Measurements from ENCODE around the gene SIGMAR1.

DNA sequence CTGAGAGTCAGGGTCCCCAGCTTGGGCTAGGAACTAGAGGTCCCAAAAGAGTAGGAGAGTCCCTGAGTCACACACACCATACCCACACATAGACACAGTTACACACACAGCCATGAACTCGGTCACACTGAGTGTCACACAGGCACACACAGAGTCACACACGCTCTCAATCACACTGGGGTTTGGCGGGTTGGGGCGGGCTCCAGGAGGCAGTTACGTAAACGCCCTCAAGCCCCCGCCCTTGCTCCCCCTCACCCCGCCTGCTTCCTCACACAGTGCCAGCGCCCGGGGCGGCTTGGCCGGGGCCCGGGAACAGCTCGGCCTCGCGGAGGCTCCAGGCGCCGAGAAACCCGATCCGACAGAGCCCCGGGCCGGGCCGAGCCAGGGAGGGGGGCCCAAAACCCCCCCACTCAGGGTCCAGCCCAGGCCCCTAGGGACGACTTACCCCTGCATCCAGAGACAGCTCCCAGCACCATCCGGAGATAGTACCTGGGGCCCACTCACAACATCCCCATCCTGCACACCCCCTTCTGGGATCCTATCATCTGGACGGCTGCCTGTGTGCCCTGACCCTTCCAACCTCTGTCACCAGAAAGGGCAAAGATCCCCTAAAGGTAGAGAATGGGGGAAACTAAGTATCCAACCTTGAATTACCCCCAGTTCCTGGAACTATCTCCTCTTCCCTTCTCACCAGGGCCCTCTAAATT lies 44.5 kb downstream of the SIGMAR1 start:
- no peak for TF ChIP-seq EZH2 (IDR thresholded peaks at IDR 0.05; ENCODE audit: borderline replicate concordance)
- TF ChIP-seq, protein P1, sequence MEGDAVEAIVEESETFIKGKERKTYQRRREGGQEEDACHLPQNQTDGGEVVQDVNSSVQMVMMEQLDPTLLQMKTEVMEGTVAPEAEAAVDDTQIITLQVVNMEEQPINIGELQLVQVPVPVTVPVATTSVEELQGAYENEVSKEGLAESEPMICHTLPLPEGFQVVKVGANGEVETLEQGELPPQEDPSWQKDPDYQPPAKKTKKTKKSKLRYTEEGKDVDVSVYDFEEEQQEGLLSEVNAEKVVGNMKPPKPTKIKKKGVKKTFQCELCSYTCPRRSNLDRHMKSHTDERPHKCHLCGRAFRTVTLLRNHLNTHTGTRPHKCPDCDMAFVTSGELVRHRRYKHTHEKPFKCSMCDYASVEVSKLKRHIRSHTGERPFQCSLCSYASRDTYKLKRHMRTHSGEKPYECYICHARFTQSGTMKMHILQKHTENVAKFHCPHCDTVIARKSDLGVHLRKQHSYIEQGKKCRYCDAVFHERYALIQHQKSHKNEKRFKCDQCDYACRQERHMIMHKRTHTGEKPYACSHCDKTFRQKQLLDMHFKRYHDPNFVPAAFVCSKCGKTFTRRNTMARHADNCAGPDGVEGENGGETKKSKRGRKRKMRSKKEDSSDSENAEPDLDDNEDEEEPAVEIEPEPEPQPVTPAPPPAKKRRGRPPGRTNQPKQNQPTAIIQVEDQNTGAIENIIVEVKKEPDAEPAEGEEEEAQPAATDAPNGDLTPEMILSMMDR (IDR thresholded peaks at IDR 0.05; ENCODE audit: poor library complexity) = no peak
